ENCODE data around the gene TMEM59L.

- no peak for TF ChIP-seq MAX (IDR thresholded peaks at IDR 0.05)
- TF ChIP-seq, protein P1, sequence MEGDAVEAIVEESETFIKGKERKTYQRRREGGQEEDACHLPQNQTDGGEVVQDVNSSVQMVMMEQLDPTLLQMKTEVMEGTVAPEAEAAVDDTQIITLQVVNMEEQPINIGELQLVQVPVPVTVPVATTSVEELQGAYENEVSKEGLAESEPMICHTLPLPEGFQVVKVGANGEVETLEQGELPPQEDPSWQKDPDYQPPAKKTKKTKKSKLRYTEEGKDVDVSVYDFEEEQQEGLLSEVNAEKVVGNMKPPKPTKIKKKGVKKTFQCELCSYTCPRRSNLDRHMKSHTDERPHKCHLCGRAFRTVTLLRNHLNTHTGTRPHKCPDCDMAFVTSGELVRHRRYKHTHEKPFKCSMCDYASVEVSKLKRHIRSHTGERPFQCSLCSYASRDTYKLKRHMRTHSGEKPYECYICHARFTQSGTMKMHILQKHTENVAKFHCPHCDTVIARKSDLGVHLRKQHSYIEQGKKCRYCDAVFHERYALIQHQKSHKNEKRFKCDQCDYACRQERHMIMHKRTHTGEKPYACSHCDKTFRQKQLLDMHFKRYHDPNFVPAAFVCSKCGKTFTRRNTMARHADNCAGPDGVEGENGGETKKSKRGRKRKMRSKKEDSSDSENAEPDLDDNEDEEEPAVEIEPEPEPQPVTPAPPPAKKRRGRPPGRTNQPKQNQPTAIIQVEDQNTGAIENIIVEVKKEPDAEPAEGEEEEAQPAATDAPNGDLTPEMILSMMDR (IDR thresholded peaks at IDR 0.05; ENCODE audit: low read depth, low read length, missing input control), result no peak
- TF ChIP-seq GABPA (IDR thresholded peaks at IDR 0.05 in 1 of 2, conservative IDR thresholded peaks at IDR 0.05 in 1 of 2), result no peak
- no peak for TF ChIP-seq HNF4A (conservative IDR thresholded peaks at IDR 0.05)
- TF ChIP-seq, protein P2, sequence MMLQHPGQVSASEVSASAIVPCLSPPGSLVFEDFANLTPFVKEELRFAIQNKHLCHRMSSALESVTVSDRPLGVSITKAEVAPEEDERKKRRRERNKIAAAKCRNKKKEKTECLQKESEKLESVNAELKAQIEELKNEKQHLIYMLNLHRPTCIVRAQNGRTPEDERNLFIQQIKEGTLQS (IDR thresholded peaks at IDR 0.05), result no peak
- no peak for TF ChIP-seq JUND (IDR thresholded peaks at IDR 0.05)
- TF ChIP-seq YY1 (IDR thresholded peaks at IDR 0.05), result no peak
- TF ChIP-seq TAF1 (conservative IDR thresholded peaks at IDR 0.05), result no peak
- no peak for TF ChIP-seq FOXA1 (IDR thresholded peaks at IDR 0.05)
- no peak for TF ChIP-seq SP1 (IDR thresholded peaks at IDR 0.05)
These were observed 4.4 kb upstream of the TMEM59L start for GRCh38 chr19:18608102-18608804.
